GM18870 (cell line): ENCODE measurements around the gene CDC123.
"Not testable (repeated sequence)": the region's sequence is repeated elsewhere in the genome, so short reads cannot be mapped to it uniquely, and the experiment has no call there.

Experiments
- ATAC-seq: cut with Tn5 transposase; IDR thresholded peaks from one replicate; pipeline ENCODE4 v1.9.1; 2021; ENCODE audit warnings: moderate library complexity; ENCODE audit not compliant: unreplicated experiment

Gene CDC123

GRCh38 chr10:12188656-12189055 lies 7.3 kb upstream of the CDC123 start:
- no peak for ATAC-seq

DNA sequence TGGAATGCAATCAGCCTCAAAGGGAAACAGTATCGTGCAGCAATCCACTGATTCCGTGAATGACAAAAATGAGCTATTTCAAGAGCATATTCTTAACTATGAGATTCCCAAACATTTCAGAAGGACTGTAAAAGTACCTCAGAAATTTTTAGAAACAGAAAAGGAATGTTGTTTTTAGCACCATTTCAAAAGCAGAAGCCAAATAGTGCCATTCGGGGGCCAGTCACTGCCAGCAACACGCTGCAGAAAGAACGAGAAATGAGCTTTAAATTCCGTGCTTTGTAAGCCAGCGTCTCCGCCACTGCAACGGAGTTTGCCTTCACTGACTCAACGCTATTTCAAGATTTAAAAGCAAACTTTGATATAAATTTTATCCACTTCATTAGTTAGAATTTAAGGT lies 6.6 kb upstream of the CDC123 start:
- ATAC-seq: no peak

- no peak for ATAC-seq
These were observed 4.3 kb upstream of the CDC123 start for GRCh38 chr10:12191715-12192114.

GRCh38 chr10:12193193-12193592 lies 2.8 kb upstream of the CDC123 start:
- ATAC-seq: no peak

DNA sequence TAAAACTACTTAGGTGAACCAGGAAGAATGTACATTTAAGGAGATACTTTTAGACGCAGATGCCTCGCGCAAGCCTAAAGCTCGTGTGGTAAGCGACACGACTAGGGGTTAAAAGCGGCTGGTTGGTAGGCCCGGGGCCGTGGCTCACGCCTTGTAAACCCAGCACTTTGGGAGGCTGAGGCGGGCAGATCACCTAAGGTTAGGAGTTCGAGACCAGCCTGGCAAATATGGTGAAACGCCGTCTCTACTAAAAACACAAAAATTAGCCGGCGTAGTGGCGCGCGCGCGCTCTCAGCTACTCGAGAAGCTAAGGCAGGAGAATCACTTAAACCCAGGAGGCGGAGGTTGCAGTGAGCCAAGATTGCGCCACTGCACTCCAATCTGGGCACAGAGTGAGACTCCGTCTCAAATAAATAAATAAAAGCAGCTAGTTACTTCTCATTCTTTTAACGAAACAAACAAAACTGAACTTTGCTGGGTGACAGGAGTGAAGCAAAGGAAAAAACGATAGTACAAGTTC lies 1.2 kb upstream of the CDC123 start:
- no peak for ATAC-seq

GRCh38 chr10:12195281-12195602 lies 746 bp upstream of the CDC123 start:
- no peak for ATAC-seq

DNA sequence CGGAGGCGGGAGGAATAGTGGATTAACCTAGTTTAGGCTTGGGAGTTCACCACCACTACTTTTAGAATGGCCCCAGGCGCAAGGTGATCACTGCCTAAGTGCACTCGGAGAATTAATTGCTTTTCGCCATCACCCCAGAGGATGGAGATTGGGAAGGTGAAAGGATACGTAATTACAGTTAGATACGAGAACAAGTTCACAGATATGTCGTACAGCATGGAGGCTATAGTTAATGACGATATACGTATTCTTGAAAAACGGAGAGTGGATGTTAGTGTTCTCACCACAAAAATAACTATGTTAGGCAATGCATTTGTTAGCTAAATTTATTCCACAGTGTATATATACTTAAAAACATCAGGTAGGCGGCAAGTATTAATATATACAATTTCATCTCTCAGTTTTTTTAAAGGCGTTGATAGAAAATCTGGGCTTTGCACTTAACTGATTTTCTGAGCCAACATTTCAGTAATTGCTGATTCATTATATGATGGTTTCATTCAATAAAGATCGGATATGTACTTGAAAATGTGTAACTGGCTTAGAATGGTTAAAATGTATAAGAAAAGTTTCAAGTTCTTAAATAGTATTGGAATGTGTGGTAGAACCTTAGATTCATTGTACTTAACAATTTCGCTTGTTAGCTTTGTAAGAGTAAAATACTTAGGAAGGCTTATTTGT lies 683 bp downstream of the CDC123 start:
- ATAC-seq: no peak

DNA sequence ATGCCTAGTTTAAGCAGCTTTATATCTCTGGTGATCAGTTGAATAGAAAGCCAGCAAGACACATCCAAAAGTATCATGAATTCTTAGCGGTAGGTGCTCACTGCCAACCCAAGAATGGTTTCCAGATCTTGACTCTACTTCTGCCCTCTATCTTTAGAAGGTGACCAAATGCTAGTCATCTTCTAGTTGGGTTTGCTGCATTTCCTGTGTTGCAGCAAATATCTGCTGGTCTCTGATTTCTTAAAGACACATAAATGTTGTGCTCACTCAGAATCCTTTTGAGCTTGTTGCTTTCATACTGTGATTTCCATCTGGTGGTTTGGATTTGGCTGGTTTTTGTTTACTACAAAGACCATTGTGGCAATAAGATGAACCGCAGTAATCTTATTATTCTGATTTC lies 2.2 kb downstream of the CDC123 start:
- no peak for ATAC-seq

GRCh38 chr10:12200850-12201249 lies 4.9 kb downstream of the CDC123 start:
- ATAC-seq: no peak

- ATAC-seq: no peak
These were observed 5.6 kb downstream of the CDC123 start for GRCh38 chr10:12201543-12201942.

- ATAC-seq: no peak
These were observed 6.2 kb downstream of the CDC123 start for GRCh38 chr10:12202226-12202625.

DNA sequence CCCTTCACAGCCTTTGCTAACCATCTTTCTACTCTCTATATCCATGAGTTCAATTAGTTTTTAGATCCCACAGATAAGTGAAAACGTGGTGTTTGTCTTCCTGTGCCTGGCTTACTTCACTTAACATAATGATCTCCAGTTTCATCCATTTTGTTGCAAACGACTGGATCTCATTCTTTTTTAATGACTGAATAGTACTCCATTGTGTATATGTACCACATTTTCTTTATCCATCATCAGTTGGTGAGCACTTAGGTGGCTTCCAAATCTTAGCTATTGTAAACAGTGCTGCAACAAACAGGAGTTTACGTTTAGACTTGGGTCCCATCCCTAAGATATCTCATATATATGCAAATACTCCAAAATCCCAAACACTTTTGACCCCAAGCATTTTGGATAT lies 9.1 kb downstream of the CDC123 start:
- ATAC-seq: no peak

- ATAC-seq: no peak
These were observed 11.1 kb downstream of the CDC123 start for GRCh38 chr10:12207114-12207513.

GRCh38 chr10:12208460-12208859 lies 12.5 kb downstream of the CDC123 start:
- ATAC-seq: no peak

GRCh38 chr10:12212454-12212853 lies 16.5 kb downstream of the CDC123 start:
- ATAC-seq: no peak

- ATAC-seq: no peak
These were observed 17.6 kb downstream of the CDC123 start for GRCh38 chr10:12213621-12214020.

DNA sequence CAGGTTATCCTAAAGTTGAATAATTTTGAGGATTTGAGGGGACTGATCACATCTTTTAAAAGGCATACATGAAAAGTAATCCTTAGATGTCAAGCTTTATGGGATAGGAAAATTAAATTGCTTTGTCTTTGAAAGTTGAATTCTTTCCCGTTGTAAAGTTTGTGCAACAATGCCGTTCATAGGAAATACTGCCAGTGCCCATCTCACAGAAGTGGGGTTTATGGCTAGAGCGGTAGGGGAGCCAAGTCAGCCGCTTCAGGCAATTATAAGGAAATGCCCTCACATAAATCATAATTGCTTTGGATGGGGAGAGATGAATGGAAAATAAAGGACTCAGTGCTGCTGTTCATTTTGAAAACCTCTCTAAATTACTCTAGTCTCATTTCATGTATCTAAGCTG lies 18.1 kb downstream of the CDC123 start:
- no peak for ATAC-seq

DNA sequence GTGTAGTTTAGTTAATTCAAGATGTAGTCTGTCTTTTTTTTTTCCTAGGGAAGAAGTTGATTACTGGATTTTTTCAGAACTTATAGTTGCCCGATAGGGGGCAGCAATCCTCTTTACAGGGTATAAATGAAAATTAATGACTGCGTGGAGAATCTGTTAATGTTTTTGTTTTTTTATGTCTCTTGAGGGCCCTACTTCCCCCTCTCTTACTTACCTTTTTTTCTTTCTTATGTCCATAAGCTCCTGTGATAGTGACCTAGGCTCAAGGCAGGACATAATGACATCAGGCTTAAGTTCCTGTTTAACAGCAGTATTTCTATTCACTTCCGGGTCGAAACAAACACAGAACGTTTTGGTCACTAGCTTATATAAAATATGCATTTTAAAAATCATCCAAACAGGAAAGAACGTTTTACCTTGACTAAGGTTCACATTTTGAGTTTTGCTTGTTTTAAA lies 18.8 kb downstream of the CDC123 start:
- ATAC-seq: no peak

GRCh38 chr10:12218991-12219390 lies 23.0 kb downstream of the CDC123 start:
- ATAC-seq: no peak

DNA sequence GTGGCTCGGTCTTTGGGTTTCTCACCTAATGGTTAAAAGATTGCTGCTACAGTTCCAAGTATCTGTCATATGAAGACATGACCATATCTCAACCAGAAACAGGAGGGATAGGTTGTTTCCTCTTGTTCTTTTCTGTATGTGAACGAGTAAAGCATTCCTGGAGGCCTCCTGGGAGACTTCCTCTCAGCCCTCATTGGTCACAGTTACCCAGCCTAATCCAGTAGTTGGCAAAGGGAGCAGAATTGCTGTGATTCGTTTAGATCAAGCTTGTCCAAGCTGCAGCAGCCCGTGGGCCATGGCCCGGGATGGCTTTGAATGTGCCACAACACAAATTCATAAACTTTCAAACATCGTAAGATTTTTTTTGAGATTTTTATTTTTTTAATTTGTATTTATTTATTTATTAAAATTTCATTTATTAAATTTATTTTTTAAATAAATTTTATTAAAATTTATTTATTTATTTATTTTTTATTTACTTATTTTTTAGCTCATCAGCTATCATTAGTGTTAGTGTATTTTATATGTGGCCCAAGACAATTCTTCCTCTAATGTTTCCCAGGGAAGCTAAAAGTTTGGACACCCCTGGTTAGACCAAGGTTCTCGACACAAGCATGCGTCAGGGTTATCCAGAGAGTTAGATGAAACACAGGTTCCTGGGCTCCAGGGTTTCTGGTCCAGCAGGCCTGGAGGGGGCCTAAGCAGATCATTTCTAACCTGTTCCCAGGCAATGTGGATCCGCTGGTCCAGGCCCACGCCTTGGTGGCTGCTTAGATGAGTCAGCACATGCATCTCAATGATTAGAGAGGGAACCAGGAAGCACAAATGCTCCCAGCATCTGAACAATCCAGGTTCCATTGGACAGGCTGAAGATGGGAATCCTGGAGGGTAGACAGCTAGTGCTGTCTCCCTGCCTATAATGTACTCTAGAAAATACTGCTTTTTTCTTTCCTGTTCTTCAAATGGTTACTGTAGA lies 25.6 kb downstream of the CDC123 start:
- ATAC-seq: no peak

DNA sequence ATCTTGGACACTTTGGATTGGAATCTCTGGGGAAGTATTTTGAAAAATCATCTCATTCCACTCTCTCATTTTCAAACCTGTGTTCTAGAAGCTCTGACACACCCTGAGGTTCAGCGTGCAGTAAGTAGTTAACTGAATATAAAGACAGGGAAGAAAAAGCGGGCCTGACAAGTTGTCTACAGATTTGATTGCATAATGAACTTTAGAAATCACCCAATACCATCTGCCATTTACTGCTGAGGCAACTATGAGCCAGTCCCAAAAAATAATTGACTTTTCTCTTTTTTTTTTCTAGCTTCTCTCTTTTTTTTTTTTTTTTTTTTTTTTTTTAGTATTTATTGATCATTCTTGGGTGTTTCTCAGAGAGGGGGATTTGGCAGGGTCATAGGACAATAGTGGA lies 29.5 kb downstream of the CDC123 start:
- no peak for ATAC-seq

DNA sequence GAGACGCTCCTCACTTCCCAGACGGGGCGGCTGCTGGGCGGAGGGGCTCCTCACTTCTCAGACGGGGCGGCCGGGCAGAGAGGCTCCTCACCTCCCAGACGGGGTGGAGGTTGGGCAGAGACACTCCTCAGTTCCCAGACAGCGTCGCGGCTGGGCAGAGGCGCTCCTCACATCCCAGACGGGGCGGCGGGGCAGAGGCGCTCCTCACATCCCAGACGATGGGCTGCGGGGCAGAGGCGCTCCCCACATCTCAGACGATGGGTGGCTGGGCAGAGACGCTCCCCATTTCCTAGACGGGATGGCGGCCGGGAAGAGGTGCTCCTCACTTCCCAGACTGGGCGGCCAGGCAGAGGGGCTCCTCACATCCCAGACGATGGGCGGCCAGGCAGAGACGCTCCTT lies 30.4 kb downstream of the CDC123 start:
- ATAC-seq: not testable (repeated sequence)
